WERI-Rb-1 (cell line): Measurements from ENCODE around the gene C16orf89.
A peak's percentile ranks its signal among the peaks of the same experiment; 100 is the strongest.
"Not testable (repeated sequence)": the region's sequence is repeated elsewhere in the genome, so short reads cannot be mapped to it uniquely, and the experiment has no call there.

Experiments used
- DNase-seq: peaks from one replicate; pipeline ENCODE4 v3.0.0-alpha.2; 2020
- H3K27ac ChIP-seq: fragments of 250-450 bp; sonication (Bioruptor Pico); 2 replicates; pipeline ENCODE4 v1.5.1; 2020; ENCODE audit warnings: mild to moderate bottlenecking, moderate library complexity
- H3K27me3 ChIP-seq: fragments of 250-450 bp; sonication (Bioruptor Pico); 2 replicates; pipeline ENCODE4 v1.5.1; 2021; ENCODE audit warnings: mild to moderate bottlenecking, low read depth, moderate library complexity; ENCODE audit not compliant: insufficient read depth, severe bottlenecking
- H3K36me3 ChIP-seq: fragments of 250-450 bp; sonication (Bioruptor Pico); 2 replicates; pipeline ENCODE4 v1.5.1; 2020; ENCODE audit warnings: mild to moderate bottlenecking, moderate library complexity
- H3K4me3 ChIP-seq: 2 replicates; pipeline ENCODE4 v1.5.1; 2011; ENCODE audit warnings: low read depth, mild to moderate bottlenecking, control low read depth, low read length
- H3K9me3 ChIP-seq: fragments of 250-450 bp; sonication (Bioruptor Pico); 2 replicates; pipeline ENCODE4 v1.5.1; 2021; ENCODE audit warnings: mild to moderate bottlenecking, moderate library complexity; ENCODE audit not compliant: severe bottlenecking
- TF ChIP-seq, protein P1 (sequence below): IDR thresholded peaks from 2 replicates; pipeline ENCODE4 v1.5.1; 2011; ENCODE audit warnings: low read depth, mild to moderate bottlenecking, control low read depth, inconsistent platforms, low read length

C16orf89 gene

DNA sequence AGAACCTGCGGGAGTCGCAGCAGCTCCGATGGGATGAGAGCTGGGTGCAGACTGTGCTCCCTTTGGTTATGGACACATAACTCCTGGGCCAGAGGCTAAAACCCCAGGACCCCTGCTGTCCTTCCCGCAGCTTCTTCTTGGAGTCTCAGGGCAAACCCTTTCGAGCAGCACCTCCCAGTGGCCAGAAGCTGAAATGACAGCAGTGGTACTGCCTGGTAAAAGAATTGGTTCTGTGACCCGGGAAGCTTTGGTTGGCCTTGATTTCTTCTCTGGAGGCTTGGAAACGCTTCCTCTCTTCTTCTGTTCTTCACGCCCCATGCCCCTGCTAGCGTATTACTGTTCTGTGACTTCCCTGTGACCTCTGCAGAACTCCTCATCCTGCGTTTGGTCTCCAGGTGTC is 19.0 kb upstream of the C16orf89 start:
- not testable (repeated sequence) for H3K36me3 ChIP-seq, H3K4me3 ChIP-seq, H3K9me3 ChIP-seq, H3K27ac ChIP-seq, H3K27me3 ChIP-seq
- peak; percentile 79 for DNase-seq
- TF ChIP-seq, protein P1, sequence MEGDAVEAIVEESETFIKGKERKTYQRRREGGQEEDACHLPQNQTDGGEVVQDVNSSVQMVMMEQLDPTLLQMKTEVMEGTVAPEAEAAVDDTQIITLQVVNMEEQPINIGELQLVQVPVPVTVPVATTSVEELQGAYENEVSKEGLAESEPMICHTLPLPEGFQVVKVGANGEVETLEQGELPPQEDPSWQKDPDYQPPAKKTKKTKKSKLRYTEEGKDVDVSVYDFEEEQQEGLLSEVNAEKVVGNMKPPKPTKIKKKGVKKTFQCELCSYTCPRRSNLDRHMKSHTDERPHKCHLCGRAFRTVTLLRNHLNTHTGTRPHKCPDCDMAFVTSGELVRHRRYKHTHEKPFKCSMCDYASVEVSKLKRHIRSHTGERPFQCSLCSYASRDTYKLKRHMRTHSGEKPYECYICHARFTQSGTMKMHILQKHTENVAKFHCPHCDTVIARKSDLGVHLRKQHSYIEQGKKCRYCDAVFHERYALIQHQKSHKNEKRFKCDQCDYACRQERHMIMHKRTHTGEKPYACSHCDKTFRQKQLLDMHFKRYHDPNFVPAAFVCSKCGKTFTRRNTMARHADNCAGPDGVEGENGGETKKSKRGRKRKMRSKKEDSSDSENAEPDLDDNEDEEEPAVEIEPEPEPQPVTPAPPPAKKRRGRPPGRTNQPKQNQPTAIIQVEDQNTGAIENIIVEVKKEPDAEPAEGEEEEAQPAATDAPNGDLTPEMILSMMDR: peak; percentile 79

DNA sequence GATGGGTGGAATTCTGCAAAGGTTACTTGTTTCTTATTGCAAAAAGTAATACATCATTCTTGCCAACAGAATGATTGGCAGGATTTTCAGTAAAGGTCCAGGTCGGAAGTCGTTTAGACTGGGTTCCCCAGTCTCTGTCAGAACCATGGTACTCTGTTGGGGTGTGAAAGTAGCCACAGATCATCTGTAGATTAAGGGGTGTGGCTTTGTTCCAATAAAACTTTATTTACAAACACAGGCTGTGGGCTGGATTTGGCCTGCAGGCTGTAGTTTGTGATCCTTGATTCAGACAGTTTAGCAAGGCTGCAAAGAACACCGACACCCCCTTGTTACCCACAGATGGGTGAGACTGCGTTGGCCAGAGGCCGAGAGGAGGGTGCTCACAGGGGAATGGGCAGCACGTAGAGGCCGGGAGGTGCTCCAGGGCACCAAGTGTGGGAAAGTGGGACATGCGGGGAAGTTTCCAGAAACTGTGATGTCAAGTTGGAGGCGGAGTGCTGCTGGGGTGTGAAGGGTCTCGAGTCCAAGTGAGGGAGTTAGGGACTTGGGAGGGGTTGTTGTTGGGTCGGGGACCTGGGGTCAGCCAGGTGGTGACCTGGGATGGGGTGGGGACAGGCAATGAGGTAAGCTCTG is 18.5 kb upstream of the C16orf89 start:
- H3K36me3 ChIP-seq, H3K4me3 ChIP-seq, H3K27me3 ChIP-seq, H3K27ac ChIP-seq, DNase-seq, H3K9me3 ChIP-seq: not testable (repeated sequence)

DNA sequence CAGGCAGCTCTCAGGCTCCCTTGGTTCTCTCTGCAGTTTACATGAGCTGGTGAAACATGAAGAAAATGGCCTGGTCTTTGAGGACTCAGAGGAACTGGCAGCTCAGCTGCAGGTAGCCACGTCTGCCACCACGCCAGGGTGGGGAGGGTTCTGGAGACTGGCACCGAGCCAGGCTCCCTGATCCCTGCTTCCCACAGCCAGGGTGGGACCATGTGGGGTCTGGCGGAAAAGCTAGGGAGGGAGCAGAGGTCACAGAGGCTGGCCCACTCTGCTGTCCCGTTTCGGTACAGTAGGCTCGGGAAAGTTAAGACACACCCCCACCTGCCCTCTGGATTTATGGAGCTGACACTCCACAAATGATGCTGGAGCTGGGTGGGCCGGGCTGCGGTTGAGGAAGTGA is 17.9 kb upstream of the C16orf89 start:
- not testable (repeated sequence) for H3K4me3 ChIP-seq, H3K9me3 ChIP-seq, DNase-seq, H3K27me3 ChIP-seq, H3K36me3 ChIP-seq, H3K27ac ChIP-seq

DNA sequence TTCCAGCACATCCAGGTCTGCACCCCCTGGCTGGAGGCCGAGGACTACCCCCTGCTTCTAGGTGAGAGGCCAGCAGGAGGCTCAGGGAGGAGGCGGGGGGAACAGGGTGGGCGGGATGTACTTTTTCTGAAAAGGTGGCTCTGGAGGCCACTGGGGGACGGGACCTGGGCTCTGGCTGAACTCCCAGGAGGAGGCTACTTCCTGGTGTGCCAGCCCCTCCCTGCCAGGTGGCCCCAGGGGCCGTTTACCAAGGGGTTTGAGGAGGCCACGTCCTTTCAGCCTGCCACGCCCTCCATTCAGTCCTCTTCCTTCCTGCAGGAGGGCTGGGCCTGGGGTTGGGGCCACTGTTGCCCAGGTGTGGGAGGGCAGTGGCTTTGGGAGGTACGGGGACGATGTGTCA is 15.2 kb upstream of the C16orf89 start:
- H3K27ac ChIP-seq, DNase-seq, H3K4me3 ChIP-seq, H3K36me3 ChIP-seq, H3K27me3 ChIP-seq, H3K9me3 ChIP-seq: not testable (repeated sequence)

DNA sequence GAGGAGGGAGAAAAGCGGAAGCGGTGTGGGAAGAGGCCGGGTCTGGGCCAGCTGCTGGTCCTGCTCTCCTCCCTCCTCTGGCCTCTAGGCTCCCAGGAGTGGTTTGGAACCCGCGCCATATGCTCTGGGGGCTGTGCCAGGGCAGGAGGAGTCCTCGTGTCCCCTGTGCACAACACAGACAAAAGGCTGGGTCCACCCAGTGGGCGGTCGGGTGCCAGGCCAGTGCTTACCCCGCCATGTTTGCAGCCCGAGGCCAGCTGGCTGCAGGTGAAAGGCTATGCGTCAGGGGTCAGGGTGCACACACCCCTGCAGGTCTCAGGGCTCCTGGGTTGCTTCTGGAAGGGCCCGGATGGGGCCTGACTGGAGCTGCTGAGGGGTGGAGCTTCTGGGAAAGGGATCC is 14.7 kb upstream of the C16orf89 start:
- peaks cover 11% of the 10 kb centered on the region for H3K36me3 ChIP-seq
- DNase-seq: not testable (repeated sequence)

DNA sequence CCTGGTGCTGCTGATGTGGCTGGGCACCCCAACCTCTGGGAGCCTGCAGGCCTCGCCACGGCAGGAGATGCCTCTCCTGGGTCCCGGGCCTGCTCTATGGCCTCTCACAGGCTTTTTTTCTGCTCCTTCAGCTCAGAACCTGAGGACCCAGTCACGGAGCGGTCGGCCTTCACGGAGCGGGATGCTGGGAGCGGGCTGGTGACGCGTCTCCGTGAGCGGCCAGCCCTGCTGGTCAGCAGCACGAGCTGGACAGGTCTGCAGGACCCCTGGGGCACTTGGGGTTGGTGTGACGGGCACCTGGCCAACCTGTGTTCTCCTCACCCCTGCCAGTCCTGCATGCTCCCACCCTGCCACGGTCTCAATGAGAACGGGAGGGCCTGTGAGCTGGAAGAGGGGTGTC is 12.9 kb upstream of the C16orf89 start:
- Histone ChIP-seq H3K9me3 (no peaks in the 10 kb centered on the region), H3K4me3 (no peak overlapping the region), H3K27me3 (no peaks in the 10 kb centered on the region), H3K27ac (no peak overlapping the region), H3K36me3 (peaks cover 27% of the 10 kb centered on the region)
- TF ChIP-seq, protein P1: no peak
- no peak for DNase-seq

More for the DNA sequence above, 14.7 kb upstream of the C16orf89 start:
- not testable (repeated sequence) for H3K9me3 ChIP-seq, H3K4me3 ChIP-seq, H3K27ac ChIP-seq, H3K27me3 ChIP-seq

DNA sequence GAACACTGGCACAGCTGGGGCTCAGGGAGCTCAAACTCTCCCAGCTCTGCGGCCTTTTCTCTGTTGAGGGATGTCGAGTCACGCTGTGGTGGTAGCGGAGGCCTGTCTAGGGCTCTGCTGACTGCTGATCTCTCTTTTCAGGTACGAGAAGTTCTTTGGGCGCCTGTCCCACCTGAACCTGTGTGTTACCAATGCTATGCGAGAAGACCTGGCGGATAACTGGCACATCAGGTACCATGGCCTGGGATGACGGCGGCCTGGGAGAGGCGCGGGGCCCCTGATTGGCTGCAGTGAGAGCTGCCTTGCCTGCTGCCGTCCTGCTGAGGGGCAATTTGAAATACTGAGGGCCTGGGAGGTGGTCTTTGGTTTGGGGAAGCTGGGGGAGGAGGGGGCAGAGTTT is 11.5 kb upstream of the C16orf89 start:
- Histone ChIP-seq H3K27me3 (no peaks in the 10 kb centered on the region), H3K27ac (no peak overlapping the region), H3K36me3 (peaks cover 29% of the 10 kb centered on the region), H3K4me3 (no peak overlapping the region), H3K9me3 (no peaks in the 10 kb centered on the region)
- TF ChIP-seq, protein P1: no peak
- DNase-seq: no peak

DNA sequence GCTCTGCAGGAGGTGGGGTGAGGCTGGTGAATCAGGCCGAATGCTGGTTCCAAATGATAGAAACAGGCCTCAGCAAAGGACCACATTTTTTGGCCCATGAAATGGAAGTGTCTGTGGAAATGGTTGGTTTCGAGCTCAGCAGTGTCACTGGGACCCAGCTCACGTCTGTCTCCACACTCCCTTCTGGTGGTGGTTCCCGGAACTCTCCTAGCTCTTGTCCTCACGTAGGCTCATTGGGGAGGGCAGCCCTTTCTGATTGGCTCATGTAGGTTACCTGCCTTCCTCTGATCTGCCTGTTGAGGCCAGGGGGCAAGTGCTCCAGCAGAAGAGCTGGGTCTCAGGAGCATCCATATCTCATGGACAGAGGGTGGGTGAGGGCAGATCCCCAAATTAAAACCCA is 9.9 kb upstream of the C16orf89 start:
- no peak overlapping the region for H3K27ac ChIP-seq
- no peaks in the 10 kb centered on the region for H3K27me3 ChIP-seq
- TF ChIP-seq, protein P1: no peak
- H3K36me3 ChIP-seq: peaks cover 29% of the 10 kb centered on the region
- no peaks in the 10 kb centered on the region for H3K9me3 ChIP-seq
- DNase-seq: no peak
- H3K4me3 ChIP-seq: no peak overlapping the region

DNA sequence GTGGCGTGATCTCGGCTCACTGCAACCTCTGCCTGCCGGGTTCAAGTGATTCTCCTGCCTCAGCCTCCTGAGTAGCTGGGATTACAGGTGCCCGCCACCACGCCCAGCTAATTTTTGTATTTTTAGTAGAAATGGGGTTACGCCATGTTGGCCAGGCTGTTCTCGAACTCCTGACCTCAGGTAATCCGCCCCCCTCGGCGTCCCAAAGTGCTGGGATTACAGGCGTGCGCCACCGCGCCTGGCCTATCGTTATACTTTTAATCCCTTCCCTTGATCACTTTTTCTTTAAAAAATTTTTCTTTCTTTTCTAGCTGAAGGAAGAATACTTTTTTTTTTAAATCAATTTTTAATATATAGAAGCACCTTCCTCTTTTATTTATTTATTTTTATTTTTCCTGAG is 8.0 kb upstream of the C16orf89 start:
- H3K4me3 ChIP-seq, H3K27me3 ChIP-seq, DNase-seq, H3K9me3 ChIP-seq, H3K27ac ChIP-seq: not testable (repeated sequence)
- H3K36me3 ChIP-seq: peaks cover 29% of the 10 kb centered on the region
